Activated CD4-positive, alpha-beta T cell treated with anti-CD3 and anti-CD28 coated beads, Interleukin-2, amount 50 U/mL, for 16 hours (primary cell): ENCODE results near the gene RGPD4.
"Not testable (repeated sequence)": the region's sequence is repeated elsewhere in the genome, so short reads cannot be mapped to it uniquely, and the experiment has no call there.

ENCODE experiments used
- DNase-seq: peaks from one replicate; pipeline ENCODE4 v3.0.0-alpha.2; 2020

RGPD4 gene

DNA sequence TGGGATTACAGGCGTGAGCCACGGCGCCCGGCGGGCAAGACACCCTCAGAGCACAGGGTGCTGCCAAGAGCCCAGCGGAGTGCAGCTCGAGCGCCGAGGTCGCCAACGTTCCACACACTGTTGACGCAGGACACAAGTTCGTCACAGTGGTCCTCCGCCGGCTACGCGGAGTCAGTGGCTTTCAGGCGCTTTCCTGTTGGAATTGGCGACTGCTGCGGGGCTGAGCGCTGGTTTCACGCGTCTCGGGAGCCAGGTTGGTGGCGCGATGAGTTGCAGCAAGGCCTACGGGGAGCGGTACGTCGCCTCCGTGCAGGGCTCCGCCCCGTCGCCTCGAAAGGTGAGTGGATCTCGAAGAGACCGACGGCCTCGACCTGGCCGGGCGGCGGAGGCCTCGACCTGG is at the start of gene RGPD4:
Gene RGPD4, plus strand, starts transcription at position 144 of the 400 bp plus-strand sequence. Its CDS starts 122 bp downstream, at position 266.
- DNase-seq = not testable (repeated sequence)

DNA sequence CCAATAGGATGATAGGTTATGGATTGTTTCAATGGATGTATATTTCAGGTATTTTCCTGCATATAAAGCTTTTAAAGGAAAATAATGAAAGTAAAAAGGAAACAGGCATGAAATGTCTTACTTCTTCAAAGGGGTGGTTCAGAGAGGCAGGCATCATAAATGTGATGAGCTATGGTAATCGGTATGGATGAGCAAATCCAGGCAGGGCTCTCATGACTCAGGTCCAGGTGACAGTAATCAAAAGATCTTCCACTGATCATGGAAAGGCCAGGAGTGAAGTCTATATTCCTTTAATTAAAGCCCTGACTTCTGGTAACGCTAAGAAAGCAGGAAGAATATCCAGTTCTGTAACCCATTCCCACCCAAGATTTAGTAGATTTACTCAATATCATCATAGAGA is 48.7 kb upstream of the RGPD4 start:
- DNase-seq = no peak

DNA sequence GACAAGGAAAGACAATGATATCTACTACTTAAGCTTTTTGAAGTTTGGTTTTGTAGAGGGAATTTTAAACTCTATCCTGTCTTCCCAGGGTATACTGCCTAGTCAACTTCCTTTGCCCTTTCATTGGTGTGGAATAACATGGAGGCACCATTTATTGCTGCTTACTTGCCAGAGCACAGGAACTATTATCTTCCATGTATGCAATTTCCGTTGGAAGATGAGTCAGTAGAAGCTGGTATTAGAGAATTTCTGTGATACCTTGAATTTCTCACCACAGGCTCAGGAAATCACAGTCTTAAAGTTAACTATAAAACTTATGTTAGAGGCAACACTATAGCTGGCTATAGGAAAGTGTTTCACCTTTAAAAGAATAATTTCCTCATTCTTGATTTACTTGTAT is 40.9 kb upstream of the RGPD4 start:
- DNase-seq = no peak

DNA sequence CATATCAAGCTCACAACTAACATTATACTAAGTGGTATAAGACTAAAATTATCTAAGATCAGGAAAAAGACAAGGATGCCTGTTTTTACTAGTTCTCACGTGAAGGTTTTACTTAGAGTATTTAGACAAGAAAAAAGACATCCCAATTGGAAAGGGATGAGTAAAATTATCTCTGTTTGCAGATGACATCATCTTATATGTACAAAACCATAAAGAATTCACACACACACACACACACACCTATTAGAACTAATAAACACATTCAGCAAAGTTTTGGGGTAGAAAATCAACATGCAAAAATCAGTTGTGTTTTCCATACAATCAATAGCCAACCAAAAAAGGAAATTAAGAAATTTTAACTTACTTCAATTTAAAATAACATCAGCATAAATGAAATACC is 35.9 kb upstream of the RGPD4 start:
- DNase-seq = no peak

DNA sequence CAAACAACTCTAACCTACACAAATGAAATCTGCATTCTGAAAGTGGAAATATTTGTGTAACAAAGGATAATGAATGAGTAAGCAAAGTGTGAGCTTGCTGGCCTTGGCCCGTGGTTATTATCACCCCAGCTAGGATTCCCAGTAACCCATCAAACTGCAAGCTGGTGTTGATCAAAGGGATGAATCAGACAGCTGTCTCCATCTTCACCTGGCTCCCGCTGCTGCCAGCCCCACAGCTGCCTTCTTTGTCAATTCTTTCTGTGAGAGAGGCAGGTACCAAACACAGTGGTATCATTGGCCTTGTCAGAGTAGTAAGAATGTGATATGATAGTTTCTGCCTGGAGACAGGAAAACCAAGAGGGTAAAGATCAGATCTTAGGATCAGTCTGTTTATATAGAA is 25.2 kb upstream of the RGPD4 start:
- no peak for DNase-seq

DNA sequence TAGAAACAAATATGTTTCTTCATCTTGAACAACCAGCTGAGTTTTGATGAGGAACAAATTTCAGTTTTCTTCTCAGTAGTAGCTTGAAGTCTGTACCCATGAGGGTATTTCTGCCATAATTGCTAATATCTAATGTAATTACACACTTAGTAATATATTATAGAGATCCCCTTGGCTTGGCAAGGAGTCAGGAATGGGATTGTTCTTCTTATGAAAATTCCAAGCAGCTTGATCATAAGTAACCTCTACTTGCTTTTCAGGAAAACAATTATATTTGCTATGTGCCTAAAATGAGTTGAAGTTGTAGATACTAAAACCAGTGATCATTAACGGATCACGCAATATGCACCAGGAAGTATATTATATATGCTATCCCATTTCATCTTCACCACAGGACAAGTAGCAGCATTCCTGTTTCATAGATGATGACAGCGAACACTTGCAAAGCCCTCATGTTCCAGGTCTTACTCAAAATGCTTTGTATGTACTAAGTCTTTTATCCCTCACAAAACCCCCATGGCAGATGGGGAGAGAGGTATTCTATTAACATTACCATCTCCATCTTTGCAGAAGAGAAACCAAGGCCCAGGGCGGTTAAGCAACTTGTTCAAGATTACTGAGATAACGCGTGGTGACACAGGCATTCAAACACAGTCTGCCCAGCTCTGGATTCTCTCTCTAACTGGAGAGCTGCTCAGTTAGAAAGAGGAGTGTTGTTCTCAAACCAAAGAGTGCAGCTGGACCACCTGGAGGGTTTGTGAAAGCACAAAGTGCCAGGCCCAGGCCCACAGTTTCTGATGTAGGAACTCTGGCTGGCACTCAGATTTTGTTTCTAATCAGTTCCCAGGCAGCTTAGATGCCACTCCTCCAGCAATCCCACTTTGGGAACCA is 21.8 kb upstream of the RGPD4 start:
- no peak for DNase-seq

DNA sequence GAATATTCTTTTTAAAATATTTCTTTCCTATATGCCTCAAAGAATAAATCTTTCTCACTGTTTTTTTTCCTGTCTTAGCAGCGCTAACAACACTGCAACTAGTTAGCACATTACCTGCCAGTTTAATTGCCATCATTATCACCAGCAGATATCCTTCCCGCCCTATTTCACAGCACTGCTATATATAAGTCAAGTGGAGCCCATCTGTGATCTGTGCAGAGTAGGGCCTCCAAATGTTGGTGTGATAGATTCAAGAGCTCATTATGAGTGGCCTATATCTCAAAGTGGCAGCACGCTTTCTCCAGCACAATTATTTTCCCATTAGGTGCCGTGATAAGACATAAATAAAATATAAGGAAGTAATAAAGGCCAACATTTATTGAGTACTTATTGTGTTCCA is 19.8 kb upstream of the RGPD4 start:
- no peak for DNase-seq

DNA sequence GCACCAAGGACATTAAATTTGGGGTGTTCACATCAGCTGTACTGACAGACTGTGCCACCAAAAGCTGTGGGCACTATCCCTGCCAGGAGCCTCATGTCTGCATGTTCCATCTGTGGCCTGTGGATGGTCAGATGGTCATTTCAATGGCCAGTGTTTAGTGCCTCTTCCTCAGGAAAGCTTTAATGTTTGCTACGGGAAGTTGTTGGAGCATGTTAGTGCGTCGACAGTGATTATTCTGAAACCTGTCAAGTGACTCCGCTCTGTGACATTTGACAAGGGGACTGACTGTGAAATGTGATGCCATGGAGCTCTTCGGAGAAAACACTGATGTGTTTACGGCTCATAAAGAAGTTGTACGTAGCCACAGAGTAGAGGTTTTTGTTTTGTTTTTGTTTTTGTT is 18.7 kb upstream of the RGPD4 start:
- DNase-seq = no peak

DNA sequence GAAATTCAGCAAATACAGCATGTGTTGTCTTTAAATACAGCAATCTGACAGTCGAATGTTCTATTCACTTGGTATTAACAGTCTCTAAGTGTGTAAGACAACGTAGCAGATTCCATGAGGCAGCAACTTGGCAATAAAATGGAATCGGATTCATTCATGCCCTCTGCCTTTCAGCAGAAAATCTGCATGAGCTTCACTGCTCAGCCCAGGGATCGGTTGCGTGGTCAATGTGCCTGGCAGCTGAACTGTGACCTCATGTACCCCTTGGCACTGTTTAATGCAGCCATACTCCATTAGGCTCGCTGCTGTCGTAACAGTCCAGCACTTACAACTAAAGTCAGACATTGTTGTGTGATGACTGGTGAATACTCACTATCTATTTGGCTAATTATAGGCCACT is 17.7 kb upstream of the RGPD4 start:
- DNase-seq = no peak

DNA sequence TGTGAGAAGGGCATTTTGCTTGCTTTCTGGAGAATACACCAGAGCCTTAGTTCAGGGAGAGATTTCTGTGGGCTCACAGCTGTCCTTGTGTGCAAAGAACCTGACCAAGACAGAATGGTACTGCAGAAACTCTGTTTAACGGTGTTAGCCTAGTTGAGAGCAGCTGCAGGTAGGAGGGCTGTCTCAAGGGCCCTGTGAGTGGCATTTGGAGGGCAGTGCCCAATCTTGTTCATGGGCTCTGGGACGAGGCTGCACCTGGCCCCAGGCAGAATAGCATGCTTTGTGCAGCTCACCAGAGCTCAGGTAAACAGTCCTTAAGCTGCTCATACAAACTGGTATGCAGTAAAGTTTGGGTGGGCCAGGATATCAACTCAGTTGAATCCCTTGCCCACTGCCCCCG is 16.9 kb upstream of the RGPD4 start:
- no peak for DNase-seq

DNA sequence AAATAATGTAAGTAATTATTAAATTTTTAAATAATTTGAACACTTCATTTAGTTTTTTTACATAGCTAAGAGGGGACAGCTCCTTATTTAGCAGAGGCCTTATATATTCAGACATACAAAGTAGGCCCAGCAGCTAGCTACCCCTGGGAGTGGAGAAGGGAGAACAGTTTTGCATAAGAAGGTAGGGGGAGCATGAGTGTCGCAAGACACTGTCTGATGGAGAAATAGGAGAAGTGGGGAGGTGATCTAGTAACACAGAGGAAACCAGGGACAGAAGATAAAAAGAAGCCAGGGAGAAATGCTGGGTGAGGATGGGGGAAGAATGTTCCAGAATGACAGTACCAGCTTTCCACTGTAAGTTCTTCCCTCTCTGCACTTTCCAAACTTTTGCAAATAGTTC is 16.0 kb upstream of the RGPD4 start:
- DNase-seq = no peak

DNA sequence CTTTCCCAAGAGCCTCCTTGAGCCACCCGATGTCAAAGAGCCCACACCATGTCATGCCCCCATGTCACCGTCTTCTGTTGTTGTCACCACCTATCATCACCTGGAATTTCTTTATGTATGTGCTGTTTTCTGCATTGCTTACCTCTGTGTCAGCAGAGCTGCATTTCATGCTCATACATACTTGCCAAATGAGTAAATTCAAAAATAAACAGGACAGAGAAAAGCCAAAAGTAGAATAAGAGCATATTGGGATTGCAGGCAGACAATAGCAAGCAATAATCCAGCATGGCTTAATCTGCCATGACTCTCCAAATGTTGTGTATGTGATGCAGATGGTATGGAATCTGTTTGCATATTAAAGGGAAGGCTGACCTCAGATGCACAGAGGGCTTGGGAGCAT is 15.3 kb upstream of the RGPD4 start:
- DNase-seq = no peak

DNA sequence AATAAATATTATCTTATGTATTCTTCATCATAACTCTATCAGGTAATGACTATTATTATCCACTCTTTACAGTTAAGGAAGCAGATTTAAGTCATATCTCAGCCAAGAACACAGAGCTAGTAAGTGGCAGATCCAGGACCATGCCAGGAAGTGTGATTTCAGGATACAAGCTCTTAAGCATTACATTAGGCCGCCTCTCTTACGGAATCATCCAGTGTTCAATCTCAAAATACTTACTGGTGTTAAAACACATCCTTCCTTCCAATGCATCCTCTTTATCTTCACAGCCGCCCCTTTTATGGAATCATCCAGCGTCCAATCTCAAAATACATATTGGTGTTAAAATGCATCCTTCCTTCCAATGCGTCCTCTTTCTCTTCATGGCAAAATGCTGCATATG is 14.7 kb upstream of the RGPD4 start:
- no peak for DNase-seq

DNA sequence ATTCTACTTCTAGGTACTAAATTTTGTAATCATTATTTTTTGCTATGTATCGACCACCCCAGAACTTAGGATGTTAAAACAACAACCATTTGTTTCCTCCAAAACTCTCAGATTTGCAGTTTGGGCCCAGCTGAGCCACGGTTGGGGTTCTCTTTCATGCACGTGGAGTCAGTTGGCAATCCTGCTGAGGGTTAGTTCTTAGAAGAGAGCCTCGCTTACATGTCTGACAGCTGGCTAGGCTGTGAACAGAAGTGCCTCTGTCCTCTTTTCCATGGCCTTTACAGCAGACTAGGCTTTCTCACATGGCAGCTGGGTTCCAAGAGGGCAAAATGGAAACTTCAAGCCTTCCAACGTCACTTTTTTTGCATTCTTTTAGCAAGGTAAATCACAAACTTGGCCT is 9.3 kb upstream of the RGPD4 start:
- no peak for DNase-seq

DNA sequence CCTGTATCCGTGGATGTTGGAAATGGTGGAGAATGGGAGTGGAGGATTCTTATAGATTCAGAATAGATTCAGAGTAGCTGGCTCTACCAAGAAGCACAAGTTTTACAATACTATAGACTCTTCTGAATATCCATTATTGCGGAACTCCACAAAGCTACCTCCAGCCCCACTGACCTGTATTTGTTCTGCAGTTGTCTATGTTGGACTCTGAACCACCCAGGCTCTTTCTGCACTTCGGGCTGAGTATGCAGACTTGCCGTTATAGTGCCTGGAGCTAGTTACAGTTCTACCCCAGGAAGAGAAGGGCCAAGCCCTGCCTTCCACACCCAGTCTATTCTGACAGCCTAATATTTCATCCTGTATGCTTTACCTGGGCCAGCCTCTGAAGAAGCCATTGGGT is 4.4 kb upstream of the RGPD4 start:
- no peak for DNase-seq

DNA sequence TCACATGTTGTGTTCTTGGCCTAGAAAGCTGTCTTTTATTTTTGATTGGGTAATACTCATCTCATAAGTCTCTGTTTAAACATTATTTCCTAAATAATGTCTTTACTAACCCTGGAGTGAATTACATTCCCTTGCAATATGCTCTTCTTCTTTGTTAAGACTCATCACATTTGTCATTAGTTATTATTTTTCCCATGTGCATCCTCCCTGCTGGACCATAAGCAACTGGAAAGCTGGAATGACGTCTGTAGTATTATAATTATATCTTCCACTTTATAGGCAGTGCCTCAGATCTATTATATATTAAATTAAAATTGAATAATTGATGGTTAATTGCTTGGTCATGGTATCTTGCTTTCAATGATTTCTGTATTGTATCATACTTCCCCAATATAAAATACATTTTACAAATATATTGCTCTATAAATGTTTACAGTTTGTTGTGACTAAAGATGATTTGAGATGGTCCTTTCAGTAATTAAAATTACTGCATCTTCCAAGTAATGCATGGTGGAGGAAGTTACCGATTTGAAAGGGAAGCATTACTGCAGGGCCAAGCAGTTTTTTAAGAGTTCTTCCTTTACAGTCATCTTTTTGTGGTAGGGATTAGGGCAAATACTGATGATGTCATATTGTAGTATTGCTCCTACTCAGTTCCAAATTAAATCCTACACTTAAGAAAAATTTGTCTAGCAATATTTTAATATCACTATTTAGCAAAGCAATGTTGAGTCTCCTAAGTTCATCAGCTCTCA is 2.1 kb upstream of the RGPD4 start:
- DNase-seq = no peak

DNA sequence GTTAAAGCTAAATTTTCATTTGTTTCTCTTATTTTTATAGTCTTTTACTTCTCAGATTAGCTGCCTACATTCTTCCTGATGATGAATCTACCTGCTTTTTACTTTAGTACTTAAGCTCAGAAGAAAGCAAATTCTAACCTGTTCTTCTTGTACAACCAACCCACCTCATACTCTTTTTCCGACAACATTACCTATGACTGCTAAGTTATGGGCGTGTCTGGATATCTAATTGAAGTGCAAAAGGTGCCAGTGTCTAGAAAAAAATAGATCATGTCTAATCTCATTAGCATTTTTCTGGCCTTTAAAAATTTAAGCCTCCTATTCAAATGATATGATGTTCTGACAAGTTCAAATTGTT is 1.5 kb upstream of the RGPD4 start:
- DNase-seq = no peak

DNA sequence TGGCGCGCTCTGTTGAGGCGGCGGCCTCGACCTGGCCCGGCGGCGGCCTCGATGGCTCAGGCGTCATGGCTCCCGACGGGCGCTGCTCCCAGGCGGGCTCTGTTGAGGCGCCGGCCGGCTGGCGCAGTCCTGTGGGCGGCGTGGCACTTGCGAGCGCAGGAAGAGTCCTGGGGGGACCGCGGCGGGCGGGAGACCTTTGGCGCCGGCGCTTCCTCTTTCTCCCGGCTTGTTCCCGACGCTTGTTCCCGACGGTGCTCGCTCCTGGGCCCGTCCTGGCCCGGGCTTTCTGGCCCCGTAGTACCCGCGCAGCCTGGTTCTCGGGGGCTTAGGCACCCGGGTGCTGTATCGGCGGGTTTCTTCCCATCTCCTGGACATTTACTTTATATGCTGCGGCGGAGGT is 2.8 kb downstream of the RGPD4 start:
- not testable (repeated sequence) for DNase-seq

DNA sequence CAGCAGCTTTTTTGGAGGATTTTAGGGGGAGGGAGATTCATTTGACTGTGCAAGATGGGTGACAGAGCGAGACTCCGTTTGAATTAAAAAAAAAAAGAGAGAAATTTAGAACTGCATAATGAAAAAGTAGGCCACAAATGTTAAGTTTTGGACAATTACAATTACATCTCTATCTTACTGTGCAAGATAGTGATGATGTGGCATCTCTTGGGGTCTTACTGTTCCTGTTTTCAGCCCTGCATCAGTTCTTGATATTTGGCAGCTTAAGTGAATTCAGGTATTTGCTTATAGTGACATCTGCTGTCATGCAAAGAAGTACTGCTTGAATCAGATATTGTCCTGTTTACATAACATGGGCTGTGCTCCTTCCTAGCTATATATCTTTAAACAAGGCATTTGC is 6.5 kb downstream of the RGPD4 start:
- DNase-seq = not testable (repeated sequence)

DNA sequence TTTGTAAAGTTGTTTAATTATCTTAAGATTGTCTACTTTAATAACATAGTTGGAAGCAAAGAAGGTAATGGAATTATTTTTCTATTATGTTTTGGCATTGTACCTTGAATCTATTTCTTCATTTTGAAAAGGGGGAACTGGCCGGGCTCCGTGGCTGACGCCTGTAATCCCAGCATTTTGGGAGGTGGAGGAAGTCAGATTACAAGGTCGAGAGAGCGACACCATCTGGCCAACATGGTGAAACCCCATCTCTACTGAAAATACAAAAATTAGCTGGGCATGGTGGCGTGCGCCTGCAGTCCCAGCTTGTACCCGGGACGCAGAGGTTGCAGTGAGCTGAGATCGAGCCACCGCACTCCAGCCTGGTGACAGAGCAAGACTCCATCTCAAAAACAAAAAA is 6.9 kb downstream of the RGPD4 start:
- not testable (repeated sequence) for DNase-seq

DNA sequence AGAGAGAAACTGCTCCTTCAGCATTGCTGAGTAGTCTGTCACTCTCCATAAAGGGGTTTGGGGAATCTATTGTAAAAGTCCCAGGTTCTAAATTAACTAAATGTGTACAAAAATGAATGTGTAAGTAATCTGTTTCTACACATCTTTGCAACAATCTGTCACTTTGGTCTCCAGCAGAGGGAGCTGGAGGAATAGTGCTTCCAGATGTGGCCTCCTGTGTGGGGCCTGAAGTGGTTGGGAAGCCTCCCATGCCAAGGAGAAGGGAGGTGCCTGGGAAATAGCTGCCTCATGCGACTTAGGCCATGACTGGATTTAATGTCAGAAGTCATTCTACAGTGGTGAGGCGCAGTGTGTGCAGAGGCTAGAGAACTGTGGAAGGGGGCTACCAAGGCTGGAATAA is 89.4 kb downstream of the RGPD4 start:
- not testable (repeated sequence) for DNase-seq

DNA sequence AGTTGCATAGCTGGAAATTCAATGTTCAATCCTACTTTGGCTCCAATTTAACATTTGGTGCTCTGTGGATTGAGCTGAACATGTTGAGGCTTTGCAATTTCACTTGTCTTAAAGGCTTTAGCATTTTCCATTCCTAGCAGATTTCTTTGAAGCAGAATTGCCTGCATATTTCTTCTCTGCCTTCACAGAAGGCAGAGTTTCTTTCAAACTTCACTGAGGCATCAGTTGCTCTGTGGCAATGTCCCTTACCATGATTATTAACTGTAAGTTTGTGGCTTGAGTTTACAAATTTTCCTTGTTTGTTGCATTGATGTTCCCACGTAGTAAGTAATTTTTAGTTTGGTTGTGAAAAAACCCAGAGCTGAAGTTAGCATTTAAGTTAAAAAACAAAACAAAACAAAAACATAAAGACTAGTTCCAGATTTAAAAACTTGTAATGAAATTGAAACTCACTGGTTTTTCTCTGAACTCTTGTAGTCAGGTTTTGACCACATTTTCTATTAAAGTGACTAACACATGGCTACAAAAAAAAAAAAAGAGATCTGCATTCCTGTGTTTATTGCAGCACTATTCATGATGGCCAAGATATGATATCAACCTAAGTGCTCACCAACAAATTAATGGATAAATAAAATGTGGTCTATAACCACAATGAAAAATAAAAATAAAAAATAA is 90.1 kb downstream of the RGPD4 start:
- not testable (repeated sequence) for DNase-seq

DNA sequence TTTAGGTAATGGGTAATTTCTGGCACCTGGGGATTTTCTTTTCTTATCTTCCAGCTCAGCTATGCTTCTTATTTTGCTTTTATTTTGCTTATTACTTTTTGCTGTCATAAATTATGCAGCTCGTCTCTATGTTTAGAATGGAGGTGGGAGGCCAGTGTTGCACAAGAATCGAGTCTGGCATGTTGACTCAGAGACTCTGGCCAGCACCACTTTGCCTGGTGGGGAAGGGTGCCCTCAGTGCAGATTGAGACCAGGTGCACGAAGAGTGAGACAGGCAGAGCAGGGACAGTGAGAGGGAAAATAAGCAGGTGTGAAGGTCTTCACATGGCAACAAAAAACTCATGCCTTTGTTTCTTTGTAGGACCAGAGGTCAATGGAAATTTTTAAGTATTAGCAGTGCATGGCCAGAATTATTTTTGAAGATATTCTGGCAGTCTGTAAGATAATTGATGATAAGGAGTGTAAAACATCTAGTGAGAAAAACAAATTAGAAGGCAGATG is 100.4 kb downstream of the RGPD4 start:
- DNase-seq = no peak

DNA sequence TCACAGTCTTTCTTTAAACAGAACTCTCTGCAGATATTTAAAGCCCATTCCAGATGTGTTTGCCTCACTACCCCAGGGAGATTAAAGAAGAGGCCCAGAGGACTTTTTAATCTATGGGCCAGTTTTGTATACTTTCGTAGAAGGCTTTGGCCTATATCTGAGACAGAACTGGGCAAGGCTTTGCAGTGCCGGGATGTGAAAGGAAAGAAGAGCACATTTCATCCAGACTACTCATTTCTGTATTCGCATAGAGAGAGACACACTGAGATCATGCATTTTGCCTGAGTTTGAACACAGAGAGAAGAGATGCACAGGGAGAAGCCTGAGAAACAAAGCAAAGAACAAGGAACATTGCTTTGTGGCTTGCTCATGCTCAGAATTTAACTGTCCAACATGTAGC is 104.7 kb downstream of the RGPD4 start:
- no peak for DNase-seq
